Hepatocyte (in vitro differentiated cells): Measurements from ENCODE around the gene OR7G2. TPM values are rescaled to one million over a fixed set of nuclear protein-coding genes. Genes with fewer than 3 reads are reported as not detected.
"Not testable (repeated sequence)": the region's sequence is repeated elsewhere in the genome, so short reads cannot be mapped to it uniquely, and the experiment has no call there.

Experiments used
- DNase-seq: peaks from one replicate; pipeline ENCODE4 v3.0.0-alpha.2; 2016; ENCODE audit warnings: low spot score
- H2AFZ ChIP-seq: fragments of 200-600 bp; sonication (generic); 2 replicates; pipeline ENCODE4 v1.6.0; 2016; ENCODE audit warnings: antibody characterized with exemption, mild to moderate bottlenecking
- H3K27ac ChIP-seq: fragments of 200-600 bp; sonication (generic); 2 replicates; pipeline ENCODE4 v1.5.1; 2016; ENCODE audit warnings: mild to moderate bottlenecking
- H3K27me3 ChIP-seq: fragments of 200-600 bp; sonication (generic); 2 replicates; pipeline ENCODE4 v1.6.1; 2016
- H3K36me3 ChIP-seq: fragments of 200-600 bp; sonication (generic); replicated peaks from 2 replicates; pipeline ENCODE4 v1.5.1; 2016; ENCODE audit warnings: low read depth; ENCODE audit not compliant: insufficient read depth
- H3K4me1 ChIP-seq: fragments of 200-600 bp; sonication (generic); 2 replicates; pipeline ENCODE4 v1.5.1; 2016; ENCODE audit warnings: mild to moderate bottlenecking, moderate library complexity; ENCODE audit not compliant: insufficient read depth
- H3K4me2 ChIP-seq: fragments of 200-600 bp; sonication (generic); 2 replicates; pipeline ENCODE4 v1.6.0; 2016
- H3K4me3 ChIP-seq: fragments of 200-600 bp; sonication (generic); 2 replicates; pipeline ENCODE4 v1.5.1; 2016; ENCODE audit warnings: mild to moderate bottlenecking
- H3K79me2 ChIP-seq: fragments of 200-600 bp; sonication (generic); 2 replicates; pipeline ENCODE4 v1.6.0; 2017; ENCODE audit warnings: mild to moderate bottlenecking
- H3K9me2 ChIP-seq: fragments of 200-600 bp; sonication (generic); replicated peaks from 2 replicates; pipeline ENCODE4 v1.6.0; 2017; ENCODE audit warnings: mild to moderate bottlenecking; ENCODE audit not compliant: insufficient read depth
- H3K9me3 ChIP-seq: fragments of 200-600 bp; sonication (generic); 2 replicates; pipeline ENCODE4 v1.5.1; 2016; ENCODE audit warnings: low read depth, mild to moderate bottlenecking
- H4K20me1 ChIP-seq: fragments of 200-600 bp; sonication (generic); 2 replicates; pipeline ENCODE4 v1.6.0; 2016; ENCODE audit warnings: mild to moderate bottlenecking; ENCODE audit not compliant: insufficient read depth, poor library complexity, severe bottlenecking
- CTCF ChIP-seq: fragments of 200-600 bp; sonication (generic); IDR thresholded peaks from 2 replicates; pipeline ENCODE4 v1.5.1; 2016; ENCODE audit warnings: antibody characterized with exemption, mild to moderate bottlenecking; ENCODE audit not compliant: poor library complexity
- EZH2 ChIP-seq: fragments of 200-600 bp; sonication (generic); IDR thresholded peaks from 2 replicates; pipeline ENCODE4 v1.6.1; 2016; ENCODE audit warnings: antibody characterized with exemption, mild to moderate bottlenecking, borderline replicate concordance
- EZH2phosphoT487 ChIP-seq: fragments of 200-600 bp; sonication (generic); IDR thresholded peaks from one replicate; pipeline ENCODE4 v1.6.1; 2018; ENCODE audit warnings: antibody characterized with exemption, mild to moderate bottlenecking, low read depth, moderate library complexity; ENCODE audit not compliant: unreplicated experiment, severe bottlenecking
- WGBS: methylation state at CpG from one replicate; pipeline ENCODE4 v1.1.6; 2016; ENCODE audit warnings: low lambda C conversion rate; ENCODE audit errors: missing lambda C conversion rate; 5-methylcytosine and 5-hydroxymethylcytosine counted together
- polyA plus RNA-seq: library from polyadenylated mRNA; unstranded; fragments of >200 nt; fragmentation: Nextera tagmentation; extraction: Ambion mirVana; gene quantifications from 2 replicates; pipeline ENCODE4 v1.2.1, GENCODE V29; 2016
- total RNA-seq: library from RNA; depleted of rRNA; stranded (reverse); fragments of >200 nt; gene quantifications from 2 replicates; pipeline ENCODE4 v1.2.3, GENCODE V29; 2014

OR7G2 gene
- total and polyA plus RNA-seq, 2 experiments from 2014 or later = not detected

- no peaks in the 10 kb centered on the region for H3K79me2 ChIP-seq
- TF ChIP-seq CTCF = no peak
- TF ChIP-seq EZH2phosphoT487 = no peak
- TF ChIP-seq EZH2 = no peak
- 15% methylated on average over 16 of the region's 16 CpGs for WGBS
- H3K27me3 ChIP-seq = no peaks in the 10 kb centered on the region
- no peaks in the 10 kb centered on the region for H4K20me1 ChIP-seq
- peaks cover 4% of the 10 kb centered on the region for H3K4me1 ChIP-seq
- DNase-seq = peak; percentile 93
- H3K4me3 ChIP-seq = no peak overlapping the region
- peak overlapping the region; percentile 74 for H3K27ac ChIP-seq
- H3K36me3 ChIP-seq = no peaks in the 10 kb centered on the region
- no peaks in the 10 kb centered on the region for H3K9me2 ChIP-seq
- no peaks in the 10 kb centered on the region for H3K9me3 ChIP-seq
- H2AFZ ChIP-seq = peak overlapping the region; percentile 19
- H3K4me2 ChIP-seq = no peak overlapping the region
These were observed 32.0 kb downstream of the OR7G2 start for GRCh38 chr19:9075064-9075949.

GRCh38 chr19:9073806-9074205 is 33.5 kb downstream of the OR7G2 start:
- Histone ChIP-seq H3K4me1 (peaks cover 4% of the 10 kb centered on the region), H3K4me3 (no peak overlapping the region), H3K36me3 (no peaks in the 10 kb centered on the region), H3K9me2 (no peaks in the 10 kb centered on the region), H2AFZ (no peak overlapping the region), H3K27me3 (no peaks in the 10 kb centered on the region), H3K9me3 (no peaks in the 10 kb centered on the region), H4K20me1 (no peaks in the 10 kb centered on the region), H3K4me2 (no peak overlapping the region), H3K79me2 (no peaks in the 10 kb centered on the region), H3K27ac (no peak overlapping the region)
- no peak for TF ChIP-seq EZH2phosphoT487
- no peak for TF ChIP-seq CTCF
- no peak for TF ChIP-seq EZH2
- no peak for DNase-seq
- 55% methylated on average over 6 of the region's 6 CpGs for WGBS

GRCh38 chr19:9071720-9072119 is 35.6 kb downstream of the OR7G2 start:
- WGBS = 96% methylated on average over 6 of the region's 6 CpGs
- not testable (repeated sequence) for H2AFZ ChIP-seq, H4K20me1 ChIP-seq, H3K27ac ChIP-seq, H3K36me3 ChIP-seq, H3K4me2 ChIP-seq, H3K4me3 ChIP-seq, H3K9me2 ChIP-seq, DNase-seq, H3K9me3 ChIP-seq, H3K79me2 ChIP-seq, H3K4me1 ChIP-seq, H3K27me3 ChIP-seq

GRCh38 chr19:9070066-9070465 is 37.2 kb downstream of the OR7G2 start:
- DNase-seq = no peak
- H3K4me2 ChIP-seq = no peak overlapping the region
- H3K27me3 ChIP-seq = no peaks in the 10 kb centered on the region

More at GRCh38 chr19:9070066-9070465, 37.2 kb downstream of the OR7G2 start:
- Histone ChIP-seq H2AFZ (no peak overlapping the region), H3K27ac (no peak overlapping the region), H3K4me3 (no peak overlapping the region), H3K9me2 (no peaks in the 10 kb centered on the region), H3K9me3 (no peaks in the 10 kb centered on the region), H4K20me1 (no peaks in the 10 kb centered on the region), H3K4me1 (no peaks in the 10 kb centered on the region), H3K36me3 (no peaks in the 10 kb centered on the region), H3K79me2 (no peaks in the 10 kb centered on the region)
- TF ChIP-seq CTCF (no peak), EZH2phosphoT487 (no peak), EZH2 (no peak)
- 46% methylated on average over 5 of the region's 5 CpGs for WGBS
